ENCODE measurements around the gene IFNA14.
"Not testable (repeated sequence)": the region's sequence is repeated elsewhere in the genome, so short reads cannot be mapped to it uniquely, and the experiment has no call there.

DNA sequence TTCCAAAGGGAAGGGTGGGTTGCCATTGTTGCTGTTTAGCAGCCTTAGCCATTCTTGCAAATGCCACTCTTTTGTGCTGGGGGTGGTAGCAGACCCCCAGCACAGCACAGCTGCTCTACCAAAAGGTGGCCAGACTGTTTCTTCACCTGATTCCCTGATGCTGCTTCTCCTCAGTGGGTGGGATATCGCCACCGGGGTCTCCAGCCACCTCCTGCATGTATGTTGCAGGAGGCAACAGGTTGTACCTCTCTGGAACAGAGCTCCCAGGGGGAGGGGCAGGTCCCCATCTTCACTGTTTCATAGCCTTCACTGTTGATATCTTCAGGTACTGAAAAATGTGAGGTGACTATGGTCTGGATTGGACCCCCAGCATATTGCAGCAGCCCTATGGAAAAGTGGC lies 29.0 kb downstream of the IFNA14 start:
- TF ChIP-seq, protein P1, sequence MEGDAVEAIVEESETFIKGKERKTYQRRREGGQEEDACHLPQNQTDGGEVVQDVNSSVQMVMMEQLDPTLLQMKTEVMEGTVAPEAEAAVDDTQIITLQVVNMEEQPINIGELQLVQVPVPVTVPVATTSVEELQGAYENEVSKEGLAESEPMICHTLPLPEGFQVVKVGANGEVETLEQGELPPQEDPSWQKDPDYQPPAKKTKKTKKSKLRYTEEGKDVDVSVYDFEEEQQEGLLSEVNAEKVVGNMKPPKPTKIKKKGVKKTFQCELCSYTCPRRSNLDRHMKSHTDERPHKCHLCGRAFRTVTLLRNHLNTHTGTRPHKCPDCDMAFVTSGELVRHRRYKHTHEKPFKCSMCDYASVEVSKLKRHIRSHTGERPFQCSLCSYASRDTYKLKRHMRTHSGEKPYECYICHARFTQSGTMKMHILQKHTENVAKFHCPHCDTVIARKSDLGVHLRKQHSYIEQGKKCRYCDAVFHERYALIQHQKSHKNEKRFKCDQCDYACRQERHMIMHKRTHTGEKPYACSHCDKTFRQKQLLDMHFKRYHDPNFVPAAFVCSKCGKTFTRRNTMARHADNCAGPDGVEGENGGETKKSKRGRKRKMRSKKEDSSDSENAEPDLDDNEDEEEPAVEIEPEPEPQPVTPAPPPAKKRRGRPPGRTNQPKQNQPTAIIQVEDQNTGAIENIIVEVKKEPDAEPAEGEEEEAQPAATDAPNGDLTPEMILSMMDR (IDR thresholded peaks at IDR 0.05) = not testable (repeated sequence)
- TF ChIP-seq POLR2A (IDR thresholded peaks at IDR 0.05) = not testable (repeated sequence)

Data from uterus (tissue), 2 donors.